Measurements from ENCODE around the gene STK32A. TPM values are rescaled to one million over a fixed set of nuclear protein-coding genes. Genes with fewer than 3 reads are reported as not detected.

The STK32A gene
- total RNA-seq, 1 experiment from 2014 or later: 1.3 TPM

- Histone ChIP-seq H2BK120ac (ENCODE audit: low read depth, low read length, poor library complexity, severe bottlenecking) (no peak overlapping the region), H3K4me2 (ENCODE audit: insufficient read depth, insufficient read length, low read length) (no peak overlapping the region), H3K79me2 (ENCODE audit: insufficient read depth, low read length) (no peaks in the 10 kb centered on the region), H3K14ac (ENCODE audit: insufficient read depth, low read length) (no peak overlapping the region), H3K23me2 (ENCODE audit: insufficient read length, low read depth, low read length, poor library complexity, severe bottlenecking) (no peaks in the 10 kb centered on the region), H3K56ac (ENCODE audit: insufficient read length, low read depth, low read length) (no peak overlapping the region), H2AK5ac (ENCODE audit: insufficient read length, low read length) (no peak overlapping the region), H4K91ac (ENCODE audit: insufficient read length, low read depth, low read length) (no peak overlapping the region), H3K4me1 (ENCODE audit: insufficient read depth, low read length) (peaks cover 6% of the 10 kb centered on the region), H3K9ac (ENCODE audit: extremely low read depth, insufficient read length, low read length) (no peak overlapping the region), H3K79me1 (ENCODE audit: insufficient read depth, low read depth, low read length, poor library complexity, severe bottlenecking) (no peaks in the 10 kb centered on the region), H3K9me3 (ENCODE audit: control insufficient read depth, low read depth, low read length) (no peaks in the 10 kb centered on the region), H3T11ph (ENCODE audit: low read length) (no peak overlapping the region), H3K18ac (ENCODE audit: insufficient read length, low read depth, low read length) (no peak overlapping the region), H4K20me1 (ENCODE audit: control insufficient read depth, insufficient read depth, insufficient read length) (no peaks in the 10 kb centered on the region), H2AFZ (ENCODE audit: low read length) (no peak overlapping the region), H3K23ac (ENCODE audit: insufficient read length, low read depth, low read length) (no peak overlapping the region), H4K5ac (ENCODE audit: insufficient read length, low read depth, low read length) (no peak overlapping the region), H3K27ac (ENCODE audit: insufficient read length, low read depth, low read length) (no peak overlapping the region), H2BK12ac (ENCODE audit: insufficient read length, low read depth, low read length) (no peak overlapping the region), H4K8ac (replicated peaks; ENCODE audit: insufficient read length, low read depth, low read length) (no peak overlapping the region), H2BK5ac (ENCODE audit: insufficient read length, low read length) (no peak overlapping the region), H3K27me3 (ENCODE audit: insufficient read depth, low read length) (no peaks in the 10 kb centered on the region), H2BK15ac (ENCODE audit: low read depth, low read length) (0 out of 2 replicates have a peak overlapping the region, but pooled peaks have one; percentile 25), H3K4ac (ENCODE audit: low read depth, low read length) (no peak overlapping the region), H2BK20ac (ENCODE audit: low read depth, low read length, poor library complexity, severe bottlenecking) (no peak overlapping the region)
- TF ChIP-seq CTCF (conservative IDR thresholded peaks at IDR 0.05): no peak
- peaks cover 17 to 22% of the 10 kb centered on the region in 2 experiments for H3K4me1 Mint-ChIP-seq
- WGBS (ENCODE audit: extremely low coverage, insufficient read length, low lambda C conversion rate): no CpG with 5 or more reads among the region's 6 CpGs
- no peak overlapping the region for H3K4me3 Mint-ChIP-seq
- no peak for DNase-seq
- H3K36me3 Mint-ChIP-seq (ENCODE audit: insufficient read depth in 1 of 3, low read depth in 3 of 3): peaks cover 0 to 9% (median 0%) of the 10 kb centered on the region in 3 experiments; a peak in 1 of 7 replicates
- no peaks in the 10 kb centered on the region; a peak in 2 of 5 replicates for H3K9me3 Mint-ChIP-seq
- no peak overlapping the region for H3K27ac Mint-ChIP-seq
- H3K27me3 Mint-ChIP-seq (ENCODE audit: low read depth): no peaks in the 10 kb centered on the region
Measured at GRCh38 chr5:147303251-147303650, 68.4 kb downstream of the STK32A start.

All from H9 (cell line).